ENCODE results near the gene DIAPH2.

DIAPH2 gene

GRCh38 chrX:97481228-97481627 lies 796.6 kb downstream of the DIAPH2 start:
- TF ChIP-seq CTCF (IDR thresholded peaks at IDR 0.05; ENCODE audit: extremely low read depth, missing control alignments), result no peak
- DNase-seq (ENCODE audit: low spot score), result no peak

- TF ChIP-seq CTCF (IDR thresholded peaks at IDR 0.05; ENCODE audit: extremely low read depth, missing control alignments), result no peak
- no peak for DNase-seq (ENCODE audit: low spot score)
Observed at GRCh38 chrX:97482666-97483300, 798.1 kb downstream of the DIAPH2 start.

GRCh38 chrX:97490656-97491055 lies 806.0 kb downstream of the DIAPH2 start:
- no peak for TF ChIP-seq CTCF (IDR thresholded peaks at IDR 0.05; ENCODE audit: extremely low read depth, missing control alignments)
- no peak for DNase-seq (ENCODE audit: low spot score)

- DNase-seq (ENCODE audit: low spot score), result peak; percentile 2
- TF ChIP-seq CTCF (IDR thresholded peaks at IDR 0.05; ENCODE audit: extremely low read depth, missing control alignments), result no peak
Observed at GRCh38 chrX:97494756-97495372, 810.2 kb downstream of the DIAPH2 start.

- no peak for TF ChIP-seq CTCF (IDR thresholded peaks at IDR 0.05; ENCODE audit: extremely low read depth, missing control alignments)
- DNase-seq (ENCODE audit: low spot score), result no peak
Observed at GRCh38 chrX:97498093-97498492, 813.5 kb downstream of the DIAPH2 start.

- no peak for DNase-seq (ENCODE audit: low spot score)
- no peak for TF ChIP-seq CTCF (IDR thresholded peaks at IDR 0.05; ENCODE audit: extremely low read depth, missing control alignments)
Observed at GRCh38 chrX:97504431-97504830, 819.8 kb downstream of the DIAPH2 start.

- TF ChIP-seq CTCF (IDR thresholded peaks at IDR 0.05; ENCODE audit: extremely low read depth, missing control alignments), result no peak
- DNase-seq (ENCODE audit: low spot score), result no peak
Observed at GRCh38 chrX:97517763-97518162, 833.1 kb downstream of the DIAPH2 start.

Measured in GM20000 (cell line).